ENCODE results near the gene PRKCQ. TPM values are rescaled to one million over a fixed set of nuclear protein-coding genes. Genes with fewer than 3 reads are reported as not detected.

PRKCQ gene
- total RNA-seq, 2 experiments from 2014 or later = 4.0 to 7.8 TPM

- H3K79me2 ChIP-seq (ENCODE audit: insufficient read depth, low read depth, low read length) = no peaks in the 10 kb centered on the region
- ChIA-PET CTCF (ENCODE audit: unreplicated experiment) (no interaction called here), POLR2A (interaction anchor here (0.5 to 1.3 kb wide), 2 partner anchors 15 to 95 kb away, joined by 3 to 4 read pairs; no protein-coding TSS in a partner anchor)
- H3K4me2 ChIP-seq (ENCODE audit: low read length) = no peak overlapping the region
- H3K9me2 ChIP-seq (ENCODE audit: insufficient read depth, low read length) = no peaks in the 10 kb centered on the region
- peaks cover 20% of the 10 kb centered on the region for H3K9me3 ChIP-seq (ENCODE audit: low read length)
- H2AFZ ChIP-seq (ENCODE audit: low read length) = no peak overlapping the region
- no peaks in the 10 kb centered on the region for H3K4me1 ChIP-seq (ENCODE audit: insufficient read depth, low read length, poor library complexity, severe bottlenecking)
- intact Hi-C loops (cut with micrococcal nuclease; ENCODE audit: unreplicated experiment) = no loop called here
- TF ChIP-seq CTCF (conservative IDR thresholded peaks at IDR 0.05; ENCODE audit: low read length) = no peak
- no peak for TF ChIP-seq EZH2phosphoT487 (IDR thresholded peaks at IDR 0.05; ENCODE audit: borderline replicate concordance, low read depth, low read length)
- BruUV-seq (replicated peaks) = no TSS peak
- no peak overlapping the region for H3K27ac ChIP-seq (ENCODE audit: low read depth, low read length, poor library complexity, severe bottlenecking)
- no peak overlapping the region for H3K4me3 ChIP-seq (ENCODE audit: low read depth, low read length, poor library complexity, severe bottlenecking)
- H3K36me3 ChIP-seq (ENCODE audit: insufficient read depth, low read length) = peaks cover 3% of the 10 kb centered on the region; the same call in 1 of the 2 replicates
- H4K20me1 ChIP-seq (ENCODE audit: insufficient read depth, low read length) = no peaks in the 10 kb centered on the region
- DNase-seq (ENCODE audit: low spot score) = no peak
Observed at GRCh38 chr10:6386346-6386745, 193.7 kb downstream of the PRKCQ start.

GRCh38 chr10:6385665-6386064, 194.4 kb downstream of the PRKCQ start:
- Histone ChIP-seq H3K9me3 (ENCODE audit: low read length) (peaks cover 23% of the 10 kb centered on the region), H3K27ac (ENCODE audit: low read depth, low read length, poor library complexity, severe bottlenecking) (no peak overlapping the region), H3K4me1 (ENCODE audit: insufficient read depth, low read length, poor library complexity, severe bottlenecking) (no peaks in the 10 kb centered on the region), H4K20me1 (ENCODE audit: insufficient read depth, low read length) (no peaks in the 10 kb centered on the region), H3K4me3 (ENCODE audit: low read depth, low read length, poor library complexity, severe bottlenecking) (no peak overlapping the region), H3K4me2 (ENCODE audit: low read length) (no peak overlapping the region), H3K9me2 (ENCODE audit: insufficient read depth, low read length) (no peaks in the 10 kb centered on the region), H3K79me2 (ENCODE audit: insufficient read depth, low read depth, low read length) (no peaks in the 10 kb centered on the region), H2AFZ (ENCODE audit: low read length) (no peak overlapping the region), H3K36me3 (ENCODE audit: insufficient read depth, low read length) (peaks cover 3% of the 10 kb centered on the region; the same call in 1 of the 2 replicates)
- ChIA-PET CTCF (ENCODE audit: unreplicated experiment) (no interaction called here), POLR2A (interaction anchor here (0.8 to 1.3 kb wide), 4 partner anchors 9 to 25 kb away, joined by 3 read pairs; no protein-coding TSS in a partner anchor)
- intact Hi-C loops (cut with micrococcal nuclease; ENCODE audit: unreplicated experiment) = no loop called here
- DNase-seq (ENCODE audit: low spot score) = no peak
- no TSS peak for BruUV-seq (replicated peaks)
- TF ChIP-seq EZH2phosphoT487 (IDR thresholded peaks at IDR 0.05; ENCODE audit: borderline replicate concordance, low read depth, low read length) (no peak), CTCF (conservative IDR thresholded peaks at IDR 0.05; ENCODE audit: low read length) (no peak)

- intact Hi-C loops (cut with micrococcal nuclease; ENCODE audit: unreplicated experiment) = no loop called here
- Histone ChIP-seq H3K9me3 (ENCODE audit: low read length) (peaks cover 30% of the 10 kb centered on the region), H2AFZ (ENCODE audit: low read length) (no peak overlapping the region), H3K4me2 (ENCODE audit: low read length) (no peak overlapping the region), H3K4me3 (ENCODE audit: low read depth, low read length, poor library complexity, severe bottlenecking) (no peak overlapping the region), H3K4me1 (ENCODE audit: insufficient read depth, low read length, poor library complexity, severe bottlenecking) (no peaks in the 10 kb centered on the region), H3K79me2 (ENCODE audit: insufficient read depth, low read depth, low read length) (no peaks in the 10 kb centered on the region), H3K36me3 (ENCODE audit: insufficient read depth, low read length) (peaks cover 3% of the 10 kb centered on the region; the same call in 1 of the 2 replicates), H4K20me1 (ENCODE audit: insufficient read depth, low read length) (no peaks in the 10 kb centered on the region), H3K27ac (ENCODE audit: low read depth, low read length, poor library complexity, severe bottlenecking) (no peak overlapping the region), H3K9me2 (ENCODE audit: insufficient read depth, low read length) (no peaks in the 10 kb centered on the region)
- POLR2A ChIA-PET = interaction anchor here (1.0 to 1.3 kb wide), 2 partner anchors 10 to 16 kb away, joined by 3 read pairs; no protein-coding TSS in a partner anchor
- CTCF ChIA-PET (ENCODE audit: unreplicated experiment) = interaction anchor here (0.6 kb wide), 1 partner anchor 193 kb away, joined by 6 read pairs; no protein-coding TSS in a partner anchor
- DNase-seq (ENCODE audit: low spot score) = no peak
- TF ChIP-seq CTCF (conservative IDR thresholded peaks at IDR 0.05; ENCODE audit: low read length) (no peak), EZH2phosphoT487 (IDR thresholded peaks at IDR 0.05; ENCODE audit: borderline replicate concordance, low read depth, low read length) (no peak)
- BruUV-seq (replicated peaks) = no TSS peak
Observed at GRCh38 chr10:6384847-6385246, 195.2 kb downstream of the PRKCQ start.

Data from OCI-LY7 (cell line).